LNCAP (cell line): ENCODE data around the gene ETV3L.

Experiments used
- CTCF ChIP-seq: fragments of 450-650 bp; IDR thresholded peaks from 2 replicates; pipeline ENCODE4 v1.5.1; 2017; ENCODE audit warnings: mild to moderate bottlenecking

Gene ETV3L

GRCh38 chr1:157084720-157085119 lies 14.9 kb downstream of the ETV3L start:
- TF ChIP-seq CTCF = no peak

- TF ChIP-seq CTCF = no peak
These were observed 17.9 kb downstream of the ETV3L start for GRCh38 chr1:157081707-157082106.

GRCh38 chr1:157080714-157081113 lies 18.9 kb downstream of the ETV3L start:
- TF ChIP-seq CTCF = no peak

GRCh38 chr1:157077394-157077793 lies 22.2 kb downstream of the ETV3L start:
- TF ChIP-seq CTCF = no peak

- peak; percentile 46 for TF ChIP-seq CTCF
These were observed 25.5 kb downstream of the ETV3L start for GRCh38 chr1:157073944-157074685.

GRCh38 chr1:157069601-157070000 lies 30.0 kb downstream of the ETV3L start:
- TF ChIP-seq CTCF = no peak

GRCh38 chr1:157056269-157056668 lies 43.3 kb downstream of the ETV3L start:
- no peak for TF ChIP-seq CTCF

- TF ChIP-seq CTCF = no peak
These were observed 48.8 kb downstream of the ETV3L start for GRCh38 chr1:157050836-157051235.
